GM21390 (cell line): Measurements from ENCODE around the gene HNRNPF.
"Not testable (repeated sequence)": the region's sequence is repeated elsewhere in the genome, so short reads cannot be mapped to it uniquely, and the experiment has no call there.

ENCODE experiments used
- ATAC-seq: cut with Tn5 transposase; IDR thresholded peaks from one replicate; pipeline ENCODE4 v1.9.1; 2021; ENCODE audit not compliant: unreplicated experiment

HNRNPF gene

DNA sequence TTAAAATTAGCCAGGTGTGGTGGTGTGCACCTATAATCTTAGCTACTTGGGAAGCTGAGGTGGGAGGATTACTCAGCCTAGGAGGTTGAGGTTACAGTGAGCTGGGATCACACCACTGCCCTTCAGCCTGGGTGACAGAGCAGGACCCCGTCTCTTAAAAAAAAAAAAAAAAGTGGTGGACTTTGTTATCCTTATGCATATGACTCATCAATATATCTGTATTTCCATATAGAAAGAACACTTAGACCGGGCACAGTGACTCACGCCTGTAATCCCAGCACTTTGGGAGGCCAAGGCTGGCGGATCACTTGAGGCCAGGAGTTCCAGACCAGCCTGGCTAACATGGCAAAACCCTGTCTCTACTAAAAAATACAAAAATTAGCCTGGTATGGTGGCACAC lies 13.0 kb upstream of the HNRNPF start:
- not testable (repeated sequence) for ATAC-seq

GRCh38 chr10:43421519-43421918 lies 12.5 kb upstream of the HNRNPF start:
- ATAC-seq, result no peak

- no peak for ATAC-seq
Observed at GRCh38 chr10:43421201-43421507, 12.2 kb upstream of the HNRNPF start.

- ATAC-seq, result peak; percentile 85
Observed at GRCh38 chr10:43420369-43421200, 11.6 kb upstream of the HNRNPF start.

GRCh38 chr10:43419997-43420368 lies 11.0 kb upstream of the HNRNPF start:
- ATAC-seq, result no peak

DNA sequence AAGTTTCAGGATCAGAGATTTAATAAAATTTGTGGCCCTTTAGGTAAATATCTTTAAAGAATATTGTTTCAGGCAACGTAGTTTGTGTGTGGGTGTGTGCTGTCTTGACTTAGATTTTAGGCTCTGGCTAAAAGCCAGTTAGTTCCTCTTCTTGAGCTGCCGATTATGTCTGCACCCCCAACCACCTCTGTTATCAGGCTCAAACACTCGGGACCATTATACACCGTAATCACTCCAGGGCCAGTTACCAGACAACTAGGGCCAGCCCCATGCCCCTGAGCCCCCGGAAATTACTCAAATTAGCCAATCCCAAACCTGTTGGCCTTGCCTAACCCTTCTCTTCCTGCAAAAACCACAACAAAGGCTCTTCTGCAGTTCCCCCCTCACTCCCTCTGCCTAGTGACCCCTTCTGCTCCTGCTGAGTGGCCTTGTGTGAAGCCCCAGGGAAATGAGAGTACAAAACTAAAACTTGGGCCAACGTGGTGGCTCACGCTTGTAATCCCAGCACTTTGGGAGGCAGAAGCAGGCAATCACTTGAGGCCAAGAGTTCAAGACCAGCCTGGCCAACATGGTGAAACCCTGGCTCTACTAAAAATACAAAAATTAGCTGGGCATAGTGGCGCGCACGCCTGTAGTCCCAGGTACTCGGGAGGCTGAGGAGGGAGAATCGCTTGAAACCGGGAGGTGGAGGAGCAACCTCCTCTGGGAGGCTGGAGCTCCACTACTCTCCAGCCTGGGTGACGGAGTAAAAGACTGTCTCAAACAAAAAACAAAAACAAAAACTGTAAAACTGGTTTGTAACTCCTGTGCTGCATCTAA lies 9.2 kb upstream of the HNRNPF start:
- ATAC-seq, result no peak

DNA sequence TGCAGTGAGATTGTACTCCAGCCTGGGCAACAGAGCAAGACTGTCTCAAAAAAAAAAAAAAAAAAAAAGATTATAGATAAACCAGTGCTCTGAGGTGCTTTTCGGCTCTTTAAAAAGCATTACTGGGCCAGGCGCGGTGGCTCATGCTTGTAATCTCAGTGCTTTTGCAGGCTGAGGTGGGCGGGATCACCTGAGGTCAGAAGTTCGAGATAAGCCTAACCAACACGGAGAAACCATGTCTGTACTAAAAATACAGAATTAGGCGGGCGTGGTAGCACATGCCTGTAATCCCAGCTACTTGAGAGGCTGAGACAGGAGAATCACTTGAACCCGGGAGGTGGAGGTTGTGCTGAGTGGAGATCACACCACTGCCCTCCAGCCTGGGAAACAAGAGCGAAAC lies 6.6 kb upstream of the HNRNPF start:
- ATAC-seq, result no peak

DNA sequence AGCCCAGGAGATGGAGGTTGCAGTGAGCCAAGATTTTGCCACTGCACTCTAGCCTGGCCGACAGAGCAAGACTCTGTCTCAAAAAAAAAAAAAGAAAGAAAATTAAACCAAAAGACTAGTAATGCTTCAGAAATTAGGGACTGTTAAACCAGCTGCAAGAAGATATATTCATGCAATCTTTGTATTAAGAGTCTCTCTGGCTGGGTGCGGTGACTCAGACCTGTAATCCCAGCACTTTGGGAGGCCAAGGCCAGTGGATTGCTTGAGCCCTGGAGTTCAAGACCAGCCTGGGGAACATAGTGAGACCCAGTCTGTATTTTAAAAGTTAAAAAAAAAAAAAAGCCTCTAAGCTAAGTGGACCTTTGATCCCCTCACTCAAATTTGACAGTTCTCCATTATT lies 2.5 kb upstream of the HNRNPF start:
- ATAC-seq, result no peak

DNA sequence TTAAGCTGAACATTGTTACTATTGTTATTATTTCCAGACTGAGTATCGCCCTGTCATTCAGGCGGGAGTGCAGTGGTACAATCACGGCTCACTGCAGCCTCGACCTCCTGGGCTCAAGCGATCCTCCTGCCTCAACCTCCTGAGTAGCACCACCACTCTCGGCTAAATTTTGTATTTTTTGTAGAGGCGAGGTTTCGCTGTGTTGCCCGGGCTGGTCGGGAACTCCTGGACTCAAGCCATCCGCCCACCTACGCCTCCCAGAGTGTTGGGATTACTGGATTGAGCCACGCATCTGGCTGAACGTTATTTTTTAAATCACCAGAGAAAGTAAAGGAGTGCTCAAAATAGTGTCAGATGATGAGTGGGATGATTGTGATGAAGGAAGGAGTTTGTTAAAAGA lies 1.4 kb upstream of the HNRNPF start:
- ATAC-seq, result no peak

DNA sequence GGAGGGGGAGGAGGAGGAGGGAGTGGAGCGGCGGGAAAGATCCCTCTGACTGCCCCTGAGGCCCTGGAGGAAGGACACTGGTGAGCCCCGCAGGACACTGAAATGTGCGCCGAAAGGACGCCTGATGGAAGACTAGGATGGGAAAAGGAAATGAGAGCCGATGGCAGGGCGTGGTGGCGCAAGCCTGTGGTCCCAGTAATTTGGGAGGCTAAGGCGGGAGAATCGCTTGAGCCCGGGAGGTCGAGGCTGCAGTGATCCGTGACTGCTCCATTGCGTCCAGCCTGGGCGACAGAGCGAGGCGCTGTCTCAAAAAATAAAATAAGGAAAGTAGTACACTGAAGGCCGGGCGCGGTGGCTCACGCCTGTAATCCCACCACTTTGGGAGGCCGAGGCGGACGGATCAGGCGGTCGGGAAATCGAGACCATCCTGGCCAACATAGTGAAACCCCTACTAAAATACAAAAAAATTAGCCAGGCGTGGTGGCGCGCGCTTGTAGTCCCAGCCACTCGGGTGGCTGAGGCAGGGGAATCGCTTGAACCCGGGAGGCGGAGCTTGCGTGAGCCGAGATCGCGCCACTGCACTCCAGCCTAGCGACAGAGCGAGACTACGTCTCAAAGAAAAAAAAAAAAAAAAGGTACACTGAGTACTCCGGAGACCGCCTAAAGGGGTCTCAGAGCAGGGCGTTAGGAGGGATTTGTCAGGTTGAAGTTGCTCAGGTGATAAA lies 561 bp upstream of the HNRNPF start:
- ATAC-seq, result no peak

DNA sequence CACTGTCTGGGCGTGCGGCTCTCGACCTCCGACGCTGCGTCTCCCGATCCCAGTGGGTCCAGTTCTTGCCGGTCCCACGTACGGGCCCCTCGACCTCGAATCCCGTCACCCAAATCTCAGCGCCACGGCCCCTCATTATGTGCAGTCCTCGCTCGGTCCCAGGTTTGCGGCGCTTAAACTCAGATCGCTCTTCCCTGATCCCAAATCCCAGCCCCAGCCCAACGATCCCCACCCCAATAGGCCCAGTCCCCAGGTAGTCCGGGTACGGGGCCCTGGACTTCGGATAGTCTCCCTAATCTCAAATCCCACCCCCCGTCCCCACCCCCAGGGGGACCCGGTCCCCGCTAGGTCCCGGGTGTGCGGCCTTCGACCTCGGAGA lies 666 bp downstream of the HNRNPF start:
- ATAC-seq, result peak; percentile 0

DNA sequence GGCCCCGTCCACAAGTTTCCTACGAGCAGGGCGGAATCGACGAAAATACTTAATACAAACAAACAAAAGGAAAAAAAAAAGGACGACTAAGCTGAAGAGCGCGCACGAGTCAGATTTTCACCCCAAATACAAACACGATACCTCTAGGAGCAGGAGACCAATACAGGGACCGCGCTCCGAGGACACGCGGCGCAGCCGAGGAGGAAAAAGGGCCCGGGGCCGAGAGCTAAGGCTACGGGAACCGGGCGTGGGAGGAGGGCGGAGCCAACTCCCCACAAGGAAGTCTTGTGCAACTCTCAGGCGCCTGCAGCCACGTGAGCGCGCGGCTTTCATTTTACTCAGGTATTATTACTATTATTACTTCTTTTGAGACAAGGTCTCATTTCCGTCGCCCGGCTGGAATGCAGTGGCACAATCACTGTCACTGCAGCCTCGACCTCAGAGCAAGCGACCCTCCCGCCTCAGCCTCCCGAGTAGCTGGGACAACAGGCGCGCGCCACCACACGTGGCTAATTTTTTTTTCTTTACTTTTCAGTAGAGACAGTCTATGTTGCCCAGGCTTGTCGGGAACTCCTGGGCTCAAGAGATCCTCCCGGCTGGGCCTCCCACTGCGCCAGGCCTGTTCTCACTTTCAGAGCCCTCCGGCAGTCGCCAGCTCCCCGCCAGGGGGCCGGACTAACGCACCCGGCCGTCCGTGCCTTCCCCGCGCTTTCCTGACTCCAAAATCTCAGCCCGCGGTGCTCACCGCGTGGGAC lies 1.2 kb downstream of the HNRNPF start:
- peak; percentile 40 for ATAC-seq

- peak; percentile 21 for ATAC-seq
Observed at GRCh38 chr10:43407148-43407575, 1.8 kb downstream of the HNRNPF start.

DNA sequence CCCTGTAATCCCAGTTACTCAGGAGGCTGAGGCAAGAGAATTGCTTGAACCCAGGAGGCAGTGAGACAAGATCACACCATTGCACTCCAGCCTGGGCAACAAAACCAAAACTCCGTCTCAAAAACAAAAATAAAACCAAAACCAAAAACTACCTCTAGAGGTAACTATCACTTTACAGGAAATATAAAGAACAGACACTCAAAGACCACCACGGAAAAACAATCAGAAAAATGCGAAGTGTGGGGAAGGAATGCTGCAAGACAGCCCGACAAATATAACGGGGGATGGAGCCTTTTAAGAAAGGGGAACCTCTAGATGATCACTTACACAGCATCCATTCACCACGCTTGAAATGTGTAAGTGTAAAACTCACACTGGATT lies 4.3 kb downstream of the HNRNPF start:
- peak; percentile 12 for ATAC-seq

DNA sequence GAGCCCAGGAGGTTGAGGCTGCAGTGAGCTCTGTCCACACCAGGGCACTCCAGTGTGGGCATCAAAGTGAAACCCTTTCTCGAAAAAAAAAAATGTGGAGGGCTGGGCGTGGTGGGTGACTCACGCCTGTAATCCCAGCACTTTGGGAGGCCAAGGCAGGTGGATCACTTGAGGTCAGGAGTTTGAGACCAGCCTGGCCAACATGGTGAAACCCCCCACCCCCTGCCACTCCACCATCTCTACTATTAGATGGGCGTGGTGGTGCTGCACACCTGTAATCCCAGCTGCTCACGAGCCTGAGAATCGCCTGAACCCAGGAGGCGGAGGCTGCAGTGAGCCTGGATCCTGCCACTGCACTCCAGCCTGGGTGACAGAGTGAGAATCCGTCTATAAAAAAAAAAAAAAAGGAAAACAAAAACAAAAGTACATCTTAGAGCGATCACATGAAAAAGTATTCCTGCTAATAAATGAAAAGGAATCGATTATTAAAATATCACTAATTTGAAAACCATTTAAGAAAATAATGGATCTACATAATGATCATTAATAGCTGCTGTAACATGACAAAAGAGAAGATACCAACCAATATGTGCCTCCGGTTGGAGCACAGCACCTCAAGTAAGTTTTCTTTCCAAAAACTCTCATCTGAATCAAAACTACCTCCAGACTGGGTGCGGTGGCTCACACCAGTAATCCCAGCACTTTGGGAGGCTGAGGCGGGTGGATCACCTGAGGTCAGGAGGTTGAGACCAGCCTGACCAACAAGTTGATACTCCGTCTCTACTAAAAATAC lies 4.9 kb downstream of the HNRNPF start:
- ATAC-seq, result no peak

DNA sequence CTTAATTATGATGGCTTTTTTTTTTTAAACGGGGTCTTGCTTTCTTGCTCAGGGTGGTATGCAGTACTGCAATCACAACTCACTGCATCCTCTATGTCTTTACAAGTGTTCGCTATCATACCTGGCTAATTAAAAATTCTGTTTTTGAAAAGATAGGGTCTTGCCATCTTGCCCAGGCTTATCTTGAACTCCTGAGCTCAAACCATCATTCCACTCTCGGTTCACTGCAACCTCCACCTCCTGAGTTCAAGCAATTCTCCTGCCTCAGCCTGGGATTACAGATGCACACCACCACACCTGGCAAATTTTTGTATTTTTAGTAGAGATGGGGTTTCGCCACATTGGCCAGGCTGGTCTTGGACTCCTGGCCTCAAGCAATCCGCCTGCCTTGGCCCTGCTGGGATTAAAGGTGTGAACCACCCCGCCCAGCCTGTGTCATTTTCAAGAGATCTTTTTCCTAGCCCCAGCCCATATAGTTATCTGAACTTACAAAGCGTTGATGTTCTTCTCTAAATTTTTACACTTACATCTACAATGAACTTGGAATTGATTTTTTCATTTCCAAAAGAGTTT lies 6.0 kb downstream of the HNRNPF start:
- no peak for ATAC-seq

DNA sequence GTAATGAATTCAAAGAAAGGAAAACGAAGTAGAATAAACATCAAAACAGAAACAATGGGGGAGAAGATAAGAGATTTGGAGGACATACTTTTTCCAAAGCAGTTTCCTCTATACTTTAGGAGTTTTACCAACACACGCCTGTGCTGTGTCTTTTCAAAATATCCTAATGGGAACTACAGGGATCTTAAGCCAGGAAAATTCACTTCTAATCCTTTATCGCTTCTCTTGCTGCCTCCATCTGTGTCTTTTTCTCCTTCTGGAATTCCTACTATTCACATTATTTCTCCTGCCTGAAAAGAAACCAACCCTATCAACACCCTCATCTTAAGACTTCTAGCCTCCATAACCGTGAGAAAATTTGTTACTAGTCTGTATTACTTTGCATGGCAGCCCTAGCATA lies 6.8 kb downstream of the HNRNPF start:
- ATAC-seq, result no peak

DNA sequence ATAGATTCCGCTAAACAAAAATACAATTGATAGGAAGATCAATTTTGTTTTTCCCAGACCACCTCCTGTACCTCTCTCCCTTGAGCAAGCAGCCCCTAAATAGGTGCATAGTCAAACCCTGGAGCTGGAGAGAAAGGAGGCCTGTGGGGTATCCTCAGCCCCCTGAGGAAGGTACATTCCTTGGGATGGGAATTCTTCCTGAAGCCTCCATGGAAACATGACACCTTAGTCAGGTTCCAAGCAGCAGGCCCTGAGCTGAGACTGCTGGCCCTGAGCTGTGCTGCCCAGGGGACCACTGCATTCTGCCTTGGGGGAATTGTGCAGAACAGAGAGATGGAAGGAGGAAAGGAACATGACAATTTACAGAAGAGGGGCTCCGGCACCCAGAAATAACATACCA lies 7.4 kb downstream of the HNRNPF start:
- ATAC-seq, result no peak

- ATAC-seq, result no peak
Observed at GRCh38 chr10:43399320-43400310, 9.4 kb downstream of the HNRNPF start.
